AG09319 (cell line): Measurements from ENCODE around the gene THEM5.

ENCODE experiments used
- DNase-seq: peaks from one replicate; pipeline ENCODE4 v3.0.0-alpha.2; 2010; ENCODE audit warnings: low read depth; ENCODE audit errors: extremely low read depth
- CTCF ChIP-seq: IDR thresholded peaks from 2 replicates; pipeline ENCODE4 v1.5.1; 2011; ENCODE audit warnings: low read depth, mild to moderate bottlenecking, inconsistent platforms, low read length, moderate library complexity

The THEM5 gene

GRCh38 chr1:151837884-151838221 is 15.7 kb downstream of the THEM5 start:
- TF ChIP-seq CTCF = no peak

GRCh38 chr1:151837197-151837596 is 16.3 kb downstream of the THEM5 start:
- no peak for DNase-seq
- no peak for TF ChIP-seq CTCF

More at GRCh38 chr1:151837884-151838221, 15.7 kb downstream of the THEM5 start:
- no peak for DNase-seq

- DNase-seq = no peak
- TF ChIP-seq CTCF = no peak
These were observed 17.9 kb downstream of the THEM5 start for GRCh38 chr1:151835596-151835995.

- no peak for TF ChIP-seq CTCF
These were observed 19.3 kb downstream of the THEM5 start for GRCh38 chr1:151834239-151834638.

GRCh38 chr1:151833172-151833900 is 20.2 kb downstream of the THEM5 start:
- DNase-seq = no peak
- no peak for TF ChIP-seq CTCF

More at GRCh38 chr1:151834239-151834638, 19.3 kb downstream of the THEM5 start:
- DNase-seq = no peak

- no peak for TF ChIP-seq CTCF
- peak; percentile 28 for DNase-seq
These were observed 21.1 kb downstream of the THEM5 start for GRCh38 chr1:151832318-151832980.

- no peak for TF ChIP-seq CTCF
- DNase-seq = no peak
These were observed 21.9 kb downstream of the THEM5 start, which contains the start of gene RORC for GRCh38 chr1:151831605-151832004. TSS of gene RORC (minus strand) at chr1:151831802. CDS start at chr1:151831764, 38 bp downstream.
